B cell (primary cell): ENCODE results near the gene SIGMAR1. TPM values are rescaled to one million over a fixed set of nuclear protein-coding genes. Genes with fewer than 3 reads are reported as not detected.
"Not testable (repeated sequence)": the region's sequence is repeated elsewhere in the genome, so short reads cannot be mapped to it uniquely, and the experiment has no call there.

Experiments
- ATAC-seq: fragments of 200-7000 bp; cut with Tn5 transposase; one replicate; pipeline ENCODE4 v1.10.0; 2021; ENCODE audit warnings: low read depth, mild to moderate bottlenecking, moderate number of reproducible peaks, moderate library complexity
- CTCF ChIA-PET: fragments of 350-600 bp; sonication (Branson Sonifier 250); formaldehyde crosslinking; loops from one replicate; lab custom pipeline; 2021; ENCODE audit warnings: antibody characterized with exemption, inconsistent platforms; lab: Charles Lee
- POLR2A ChIA-PET: fragments of 350-600 bp; sonication (Branson Sonifier 250); formaldehyde crosslinking; loops from one replicate; lab custom pipeline; 2021; ENCODE audit warnings: antibody characterized with exemption; lab: Charles Lee
- DNase-seq: peaks from one replicate; pipeline ENCODE4 v3.0.0; 2013
- H2AFZ ChIP-seq: 2 replicates; pipeline ENCODE4 v1.6.1; 2012; ENCODE audit warnings: mild to moderate bottlenecking, low read depth, low read length; ENCODE audit not compliant: insufficient read depth, poor library complexity, severe bottlenecking
- H3K27ac ChIP-seq, 2 donors: 1 replicate in 1 of 2; 2 replicates in 1 of 2; pipeline ENCODE4 v1.5.1; 2012 to 2013; ENCODE audit warnings: low read length in 2 of 2, mild to moderate bottlenecking in 2 of 2, moderate library complexity in 1 of 2
- H3K27me3 ChIP-seq, 4 experiments: fragments of 200-600 bp in 1 of 4; sonication (generic) in 1 of 4; replicated peaks in 1 of 4; 1 replicate in 2 of 4; 2 replicates in 2 of 4; pipeline versions ENCODE4 v1.6.1 to v1.7.0; 2013 to 2016; ENCODE audit warnings: low read length in 3 of 4, mild to moderate bottlenecking in 2 of 4, mixed read lengths in 1 of 4, moderate library complexity in 1 of 4; ENCODE audit not compliant: insufficient read depth in 4 of 4, control insufficient read depth in 3 of 4; ENCODE audit errors: control extremely low read depth in 1 of 4
- H3K36me3 ChIP-seq, 2 experiments: replicated peaks in 1 of 2; 1 replicate in 1 of 2; 2 replicates in 1 of 2; pipeline versions ENCODE4 v1.6.1 to v1.7.1; 2013; ENCODE audit warnings: low read length in 1 of 2; ENCODE audit not compliant: insufficient read depth in 2 of 2, control insufficient read depth in 1 of 2; ENCODE audit errors: control extremely low read depth in 1 of 2, extremely low read depth in 1 of 2
- H3K4me1 ChIP-seq, 2 donors: fragments of 200-600 bp in 1 of 2; sonication (generic) in 1 of 2; 1 replicate in 1 of 2; 2 replicates in 1 of 2; pipeline versions ENCODE4 v1.5.1 to v1.6.1; 2013 to 2017; ENCODE audit warnings: low read length in 2 of 2; ENCODE audit not compliant: control insufficient read depth in 2 of 2, insufficient read depth in 2 of 2
- H3K4me2 ChIP-seq: replicated peaks from 2 replicates; pipeline ENCODE3; 2012; ENCODE audit warnings: mild to moderate bottlenecking, low read depth, low read length; ENCODE audit not compliant: poor library complexity, severe bottlenecking
- H3K4me3 ChIP-seq, 5 experiments: fragments of 200-600 bp in 1 of 5; sonication (generic) in 1 of 5; 1 replicate in 3 of 5; 2 replicates in 2 of 5; pipeline versions ENCODE4 v1.5.1 to v1.7.0; 2011 to 2016; ENCODE audit warnings: low read length in 4 of 5, mild to moderate bottlenecking in 4 of 5, low read depth in 2 of 5, control low read depth in 1 of 5, moderate library complexity in 1 of 5; ENCODE audit not compliant: insufficient read depth in 1 of 5; ENCODE audit errors: control extremely low read depth in 1 of 5, extremely low read depth in 1 of 5
- H3K79me2 ChIP-seq: fragments of 200-600 bp; sonication (generic); one replicate; pipeline ENCODE4 v1.6.0; 2016; ENCODE audit warnings: low read length; ENCODE audit not compliant: control insufficient read depth, insufficient read depth
- H3K9ac ChIP-seq: fragments of 200-600 bp; sonication (generic); 2 replicates; pipeline ENCODE4 v1.6.1; 2017; ENCODE audit warnings: mild to moderate bottlenecking, low read length, moderate library complexity
- H3K9me3 ChIP-seq, 3 donors: one replicate each; pipeline versions ENCODE4 v1.6.1 to v1.7.1; 2013; ENCODE audit warnings: low read length in 2 of 3; ENCODE audit not compliant: control insufficient read depth in 2 of 3, insufficient read depth in 1 of 3; ENCODE audit errors: control extremely low read depth in 1 of 3
- H4K20me1 ChIP-seq: 2 replicates; pipeline ENCODE4 v1.6.0; 2012; ENCODE audit warnings: mild to moderate bottlenecking, low read length; ENCODE audit not compliant: insufficient read depth, control insufficient read depth, poor library complexity, severe bottlenecking
- H3K27ac Mint-ChIP-seq: one replicate; pipeline ENCODE4 v1.8.0; 2021; ENCODE audit warnings: mixed read lengths
- H3K27me3 Mint-ChIP-seq: one replicate; pipeline ENCODE4 v1.8.0; 2021; ENCODE audit warnings: mixed read lengths
- H3K4me1 Mint-ChIP-seq: one replicate; pipeline ENCODE4 v1.8.0; 2021; ENCODE audit warnings: mixed read lengths
- H3K4me3 Mint-ChIP-seq: one replicate; pipeline ENCODE4 v1.8.0; 2021; ENCODE audit warnings: mixed read lengths
- H3K9me3 Mint-ChIP-seq: one replicate; pipeline ENCODE4 v1.8.0; 2022; ENCODE audit warnings: mixed read lengths; ENCODE audit not compliant: insufficient read depth
- CTCF ChIP-seq: fragments of 200-600 bp; IDR thresholded peaks from one replicate; pipeline ENCODE4 v1.8.0; 2022; ENCODE audit warnings: antibody characterized with exemption, mild to moderate bottlenecking
- EZH2 ChIP-seq: IDR thresholded peaks from 2 replicates; pipeline ENCODE4 v1.6.1; 2012; ENCODE audit warnings: borderline replicate concordance, low read depth, mild to moderate bottlenecking, moderate library complexity, low read length; ENCODE audit not compliant: insufficient read depth, poor library complexity, severe bottlenecking
- WGBS: methylation state at CpG from one replicate; pipeline ENCODE4 v1.1.5; 2013; ENCODE audit warnings: missing lambda C conversion rate; ENCODE audit not compliant: insufficient coverage; 5-methylcytosine and 5-hydroxymethylcytosine counted together
- intact Hi-C: fragments of 100-400 bp; cut with micrococcal nuclease; formaldehyde crosslinking; loops from one replicate; pipeline ENCODE4 v1.10.0; 2022
- polyA plus RNA-seq: library from polyadenylated mRNA; depleted of rRNA; stranded (reverse); fragments of >200 nt; gene quantifications from 2 replicates; pipeline ENCODE4 v1.2.3, GENCODE V29; 2012
- total RNA-seq, 2 donors: library from RNA; stranded (reverse); fragments of 120-200 nt in 1 of 2; gene quantifications; 1 replicate in 1 of 2; 2 replicates in 1 of 2; pipeline versions ENCODE4 v1.2.3 to v1.2.4, GENCODE V29; 2013 to 2022

Gene SIGMAR1
- total and polyA plus RNA-seq, 2 donors (not counting 1 experiment from before 2014, with no cell fraction given) = 21.4 to 30.7 TPM

GRCh38 chr9:34644766-34645314 lies 7.3 kb upstream of the SIGMAR1 start:
- no peaks in the 10 kb centered on the region for H3K9me3 Mint-ChIP-seq
- Histone ChIP-seq H3K27ac (no peak overlapping the region), H2AFZ (no peak overlapping the region), H3K79me2 (peaks cover 19% of the 10 kb centered on the region), H3K4me2 (no peak overlapping the region), H3K9me3 (no peaks in the 10 kb centered on the region), H3K27me3 (no peaks in the 10 kb centered on the region), H4K20me1 (peaks cover 14% of the 10 kb centered on the region), H3K36me3 (peaks cover 0 to 13% of the 10 kb centered on the region in 2 experiments), H3K4me1 (peaks cover 16 to 17% of the 10 kb centered on the region in 2 donors), H3K9ac (no peak overlapping the region), H3K4me3 (no peak overlapping the region)
- DNase-seq (no peak), ATAC-seq (no peak)
- peaks cover 28% of the 10 kb centered on the region for H3K4me1 Mint-ChIP-seq
- H3K4me3 Mint-ChIP-seq = no peak overlapping the region
- intact Hi-C loops = no loop called here
- TF ChIP-seq EZH2 (no peak), CTCF (no peak)
- CTCF ChIA-PET = interaction anchor here (1.9 kb wide), 1 partner anchor 11 kb away, joined by 11 read pairs; no protein-coding TSS in a partner anchor
- H3K27ac Mint-ChIP-seq = no peak overlapping the region
- POLR2A ChIA-PET = interaction anchor here (0.8 to 1.7 kb wide), 3 partner anchors 11 to 20 kb away, joined by 3 to 4 read pairs (median 3); no protein-coding TSS in a partner anchor
- H3K27me3 Mint-ChIP-seq = no peaks in the 10 kb centered on the region

- no peaks in the 10 kb centered on the region for H3K9me3 Mint-ChIP-seq
- DNase-seq = no peak
- Histone ChIP-seq H3K4me2 (no peak overlapping the region), H3K27me3 (no peaks in the 10 kb centered on the region), H4K20me1 (peaks cover 8% of the 10 kb centered on the region), H3K9me3 (no peaks in the 10 kb centered on the region), H3K9ac (no peak overlapping the region), H3K4me3 (no peak overlapping the region), H3K36me3 (no peaks in the 10 kb centered on the region), H2AFZ (no peak overlapping the region), H3K79me2 (peaks cover 11% of the 10 kb centered on the region), H3K4me1 (peaks cover 18 to 24% of the 10 kb centered on the region in 2 donors), H3K27ac (no peak overlapping the region)
- no peaks in the 10 kb centered on the region for H3K27me3 Mint-ChIP-seq
- intact Hi-C loops = no loop called here
- peaks cover 24% of the 10 kb centered on the region for H3K4me1 Mint-ChIP-seq
- POLR2A ChIA-PET = no interaction called here
- CTCF ChIA-PET = interaction anchor here (0.8 to 1.4 kb wide), 2 partner anchors 9 to 20 kb away, joined by 3 to 5 read pairs; partner anchors contain the start of gene CCL27
- no peak for TF ChIP-seq CTCF
- TF ChIP-seq EZH2 = no peak
- no peak for ATAC-seq
- H3K4me3 Mint-ChIP-seq = no peak overlapping the region
- H3K27ac Mint-ChIP-seq = no peak overlapping the region
- 100% methylated on average over 1 of the region's 1 CpG for WGBS
These were observed 5.1 kb upstream of the SIGMAR1 start for GRCh38 chr9:34642679-34643078.

- Histone ChIP-seq H3K4me1 (peaks cover 16 to 30% of the 10 kb centered on the region in 2 donors), H3K79me2 (peaks cover 22% of the 10 kb centered on the region)
- H3K4me1 Mint-ChIP-seq = peaks cover 25% of the 10 kb centered on the region
- H3K9ac ChIP-seq, DNase-seq, H4K20me1 ChIP-seq, ATAC-seq, H3K9me3 Mint-ChIP-seq, H3K4me2 ChIP-seq, POLR2A ChIA-PET, H3K27ac ChIP-seq, H2AFZ ChIP-seq, intact Hi-C loops, H3K4me3 Mint-ChIP-seq, H3K9me3 ChIP-seq, H3K36me3 ChIP-seq, H3K27ac Mint-ChIP-seq, H3K4me3 ChIP-seq, H3K27me3 Mint-ChIP-seq, H3K27me3 ChIP-seq: not testable (repeated sequence)
- WGBS = 100% methylated on average over 3 of the region's 8 CpGs
- CTCF ChIA-PET = interaction anchor here (0.6 to 8.4 kb wide), 4 partner anchors 19 to 500 kb away, joined by 3 to 75 read pairs (median 6); partner anchors contain the start of genes CCL27 and DCTN3
These were observed 1.7 kb upstream of the SIGMAR1 start for GRCh38 chr9:34639322-34639721.
